HG02970 (cell line): Measurements from ENCODE around the gene SCAMP1.
"Not testable (repeated sequence)": the region's sequence is repeated elsewhere in the genome, so short reads cannot be mapped to it uniquely, and the experiment has no call there.

Experiments
- ATAC-seq: cut with Tn5 transposase; IDR thresholded peaks from one replicate; pipeline ENCODE4 v1.9.1; 2021; ENCODE audit warnings: mild to moderate bottlenecking, moderate library complexity, moderate number of reproducible peaks; ENCODE audit not compliant: unreplicated experiment, low FRiP score

Gene SCAMP1

GRCh38 chr5:78360924-78361630 lies 660 bp downstream of the SCAMP1 start:
- peak; percentile 24 for ATAC-seq

GRCh38 chr5:78361631-78361993 lies 1.2 kb downstream of the SCAMP1 start:
- ATAC-seq: no peak

GRCh38 chr5:78362220-78362619 lies 1.8 kb downstream of the SCAMP1 start:
- no peak for ATAC-seq

GRCh38 chr5:78364005-78364404 lies 3.6 kb downstream of the SCAMP1 start:
- ATAC-seq: no peak

GRCh38 chr5:78367318-78367991 lies 7.0 kb downstream of the SCAMP1 start:
- no peak for ATAC-seq

- no peak for ATAC-seq
Observed at GRCh38 chr5:78369680-78370079, 9.3 kb downstream of the SCAMP1 start.

GRCh38 chr5:78373231-78373630 lies 12.8 kb downstream of the SCAMP1 start:
- ATAC-seq: no peak

GRCh38 chr5:78376315-78376714 lies 15.9 kb downstream of the SCAMP1 start:
- ATAC-seq: no peak

- no peak for ATAC-seq
Observed at GRCh38 chr5:78377056-78377717, 16.8 kb downstream of the SCAMP1 start.

GRCh38 chr5:78377718-78378105 lies 17.3 kb downstream of the SCAMP1 start:
- ATAC-seq: no peak

GRCh38 chr5:78387468-78388153 lies 27.2 kb downstream of the SCAMP1 start:
- ATAC-seq: no peak

GRCh38 chr5:78391357-78391756 lies 30.9 kb downstream of the SCAMP1 start:
- ATAC-seq: not testable (repeated sequence)

- no peak for ATAC-seq
Observed at GRCh38 chr5:78397831-78398230, 37.4 kb downstream of the SCAMP1 start.

- no peak for ATAC-seq
Observed at GRCh38 chr5:78399116-78399515, 38.7 kb downstream of the SCAMP1 start.

- no peak for ATAC-seq
Observed at GRCh38 chr5:78404682-78405293, 44.4 kb downstream of the SCAMP1 start.

GRCh38 chr5:78405829-78406750 lies 45.7 kb downstream of the SCAMP1 start:
- ATAC-seq: no peak

GRCh38 chr5:78407458-78407857 lies 47.0 kb downstream of the SCAMP1 start:
- no peak for ATAC-seq

GRCh38 chr5:78411586-78411985 lies 51.2 kb downstream of the SCAMP1 start:
- ATAC-seq: no peak

- ATAC-seq: no peak
Observed at GRCh38 chr5:78416677-78417425, 56.4 kb downstream of the SCAMP1 start.
